H1 (cell line): ENCODE data around the gene C7orf25. TPM values are rescaled to one million over a fixed set of nuclear protein-coding genes. Genes with fewer than 3 reads are reported as not detected.

Source experiments
- CTCF ChIA-PET: fragments of 300-600 bp; sonication (Branson Sonifier 250); formaldehyde crosslinking; loops from one replicate; lab custom pipeline; 2021; ENCODE audit not compliant: partially characterized antibody; lab: Charles Lee
- POLR2A ChIA-PET: fragments of 300-600 bp; sonication (Branson Sonifier 250); formaldehyde crosslinking; loops from one replicate; lab custom pipeline; 2021; ENCODE audit warnings: inconsistent platforms; ENCODE audit not compliant: partially characterized antibody; lab: Charles Lee
- DNase-seq, 2 experiments: peaks; one replicate each; pipeline versions ENCODE4 v3.0.0 to v3.0.0-alpha.2; 2010 to 2022; ENCODE audit warnings: low spot score in 2 of 2, low read depth in 1 of 2, mixed read lengths in 1 of 2
- FAIRE-seq: peaks from 2 replicates; lab custom pipeline; 2011; peaks lifted over from hg19 to GRCh38; lab: Jason Lieb, UNC
- H2AFZ ChIP-seq: 2 replicates; pipeline ENCODE4 v1.8.1; 2012; ENCODE audit warnings: low read length, inconsistent platforms
- H2AK5ac ChIP-seq: 2 replicates; pipeline ENCODE4 v1.6.1; 2013; ENCODE audit warnings: low read depth, low read length
- H2BK120ac ChIP-seq: replicated peaks from 2 replicates; pipeline ENCODE3; 2013; ENCODE audit warnings: low read depth, low read length, inconsistent platforms
- H2BK12ac ChIP-seq: 2 replicates; pipeline ENCODE4 v1.6.1; 2013; ENCODE audit warnings: low read depth, low read length
- H2BK15ac ChIP-seq: 2 replicates; pipeline ENCODE4 v1.6.1; 2013; ENCODE audit warnings: low read length
- H2BK20ac ChIP-seq: 2 replicates; pipeline ENCODE4 v1.6.1; 2013; ENCODE audit warnings: low read length
- H2BK5ac ChIP-seq: 2 replicates; pipeline ENCODE4 v1.6.1; 2013; ENCODE audit warnings: low read depth, low read length
- H3K14ac ChIP-seq: 2 replicates; pipeline ENCODE4 v1.6.1; 2013; ENCODE audit warnings: inconsistent platforms; ENCODE audit not compliant: insufficient read length
- H3K18ac ChIP-seq: 2 replicates; pipeline ENCODE4 v1.6.1; 2013; ENCODE audit warnings: low read length; ENCODE audit errors: extremely low read depth
- H3K23ac ChIP-seq: 2 replicates; pipeline ENCODE4 v1.6.1; 2013; ENCODE audit warnings: inconsistent platforms; ENCODE audit not compliant: insufficient read length
- H3K23me2 ChIP-seq: 2 replicates; pipeline ENCODE4 v1.6.1; 2013; ENCODE audit warnings: low read depth, low read length
- H3K27ac ChIP-seq: 2 replicates; pipeline ENCODE4 v1.6.1; 2011; ENCODE audit warnings: low read depth, low read length, inconsistent platforms
- H3K27me3 ChIP-seq, 4 experiments: replicated peaks in 1 of 4; 1 replicate in 1 of 4; 2 replicates in 3 of 4; pipeline versions ENCODE4 v1.6.1 to v1.8.1; 2011 to 2013; ENCODE audit warnings: low read length in 3 of 4, mild to moderate bottlenecking in 3 of 4, inconsistent platforms in 2 of 4, mixed read lengths in 2 of 4, moderate library complexity in 1 of 4; ENCODE audit not compliant: control insufficient read depth in 3 of 4, insufficient read depth in 3 of 4; ENCODE audit errors: extremely low read depth in 1 of 4
- H3K36me3 ChIP-seq, 4 experiments: 2 replicates each; pipeline versions ENCODE4 v1.6.1 to v1.8.1; 2011 to 2013; ENCODE audit warnings: mild to moderate bottlenecking in 4 of 4, low read length in 3 of 4, moderate library complexity in 2 of 4, control low read depth in 1 of 4, inconsistent platforms in 1 of 4; ENCODE audit not compliant: insufficient read depth in 4 of 4, control insufficient read depth in 2 of 4
- H3K4ac ChIP-seq: replicated peaks from 2 replicates; pipeline ENCODE3; 2013; ENCODE audit warnings: low read length, low read depth, mixed read lengths, inconsistent platforms; ENCODE audit not compliant: insufficient read length
- H3K4me1 ChIP-seq, 4 experiments: replicated peaks in 1 of 4; 1 replicate in 1 of 4; 2 replicates in 3 of 4; pipeline versions ENCODE4 v1.6.1 to v1.8.1; 2011 to 2013; ENCODE audit warnings: low read length in 3 of 4, inconsistent platforms in 2 of 4, mixed read lengths in 1 of 4; ENCODE audit not compliant: insufficient read depth in 4 of 4, control insufficient read depth in 3 of 4
- H3K4me2 ChIP-seq, 2 experiments: 2 replicates each; pipeline versions ENCODE4 v1.6.1 to v1.8.1; 2011 to 2013; ENCODE audit warnings: low read depth in 2 of 2, low read length in 2 of 2, control low read depth in 1 of 2, inconsistent platforms in 1 of 2, mild to moderate bottlenecking in 1 of 2; ENCODE audit not compliant: insufficient read depth in 1 of 2
- H3K4me3 ChIP-seq, 4 experiments: fragments of 200-600, 300-600 bp in 1 of 4; sonication (generic), shearing (Covaris generic), sonication (Bioruptor Twin) in 1 of 4; 2 replicates each; pipeline versions ENCODE4 v1.5.1 to v1.8.1; 2011 to 2016; ENCODE audit warnings: low read length in 4 of 4, low read depth in 3 of 4, control low read depth in 2 of 4, inconsistent platforms in 2 of 4, mild to moderate bottlenecking in 2 of 4, mixed read lengths in 1 of 4, moderate library complexity in 1 of 4; ENCODE audit not compliant: insufficient read depth in 2 of 4; ENCODE audit errors: extremely low read depth in 1 of 4
- H3K56ac ChIP-seq: replicated peaks from 2 replicates; pipeline ENCODE3; 2013; ENCODE audit warnings: low read depth, mild to moderate bottlenecking, mixed read lengths, low read length, inconsistent platforms; ENCODE audit not compliant: insufficient read length
- H3K79me1 ChIP-seq: 2 replicates; pipeline ENCODE4 v1.6.1; 2013; ENCODE audit warnings: low read depth, low read length, control low read depth
- H3K79me2 ChIP-seq, 2 experiments: 2 replicates each; pipeline versions ENCODE4 v1.6.1 to v1.8.1; 2012 to 2013; ENCODE audit warnings: low read length in 2 of 2, mild to moderate bottlenecking in 2 of 2, inconsistent platforms in 1 of 2; ENCODE audit not compliant: insufficient read depth in 2 of 2, control insufficient read depth in 1 of 2
- H3K9ac ChIP-seq, 4 experiments: replicated peaks in 1 of 4; 1 replicate in 1 of 4; 2 replicates in 3 of 4; pipeline versions ENCODE4 v1.6.1 to v1.8.1; 2011 to 2013; ENCODE audit warnings: low read depth in 3 of 4, low read length in 3 of 4, control low read depth in 2 of 4, mild to moderate bottlenecking in 2 of 4, moderate library complexity in 2 of 4, inconsistent platforms in 1 of 4; ENCODE audit errors: extremely low read depth in 1 of 4
- H3K9me3 ChIP-seq, 2 experiments: 2 replicates each; pipeline versions ENCODE4 v1.6.1 to v1.8.1; 2012 to 2013; ENCODE audit warnings: mild to moderate bottlenecking in 2 of 2, moderate library complexity in 2 of 2, control low read depth in 1 of 2, inconsistent platforms in 1 of 2, low read depth in 1 of 2, low read length in 1 of 2, mixed read lengths in 1 of 2; ENCODE audit not compliant: insufficient read depth in 2 of 2
- H4K20me1 ChIP-seq, 2 experiments: replicated peaks in 1 of 2; 2 replicates each; pipeline versions ENCODE3 to v1.8.1; 2011 to 2013; ENCODE audit warnings: inconsistent platforms in 2 of 2, low read length in 2 of 2, mild to moderate bottlenecking in 1 of 2; ENCODE audit not compliant: insufficient read depth in 2 of 2, control insufficient read depth in 1 of 2
- H4K5ac ChIP-seq: 2 replicates; pipeline ENCODE4 v1.6.1; 2013; ENCODE audit warnings: low read length, low read depth, mixed read lengths, inconsistent platforms; ENCODE audit not compliant: insufficient read length
- H4K8ac ChIP-seq: 2 replicates; pipeline ENCODE4 v1.8.0; 2013; ENCODE audit warnings: mild to moderate bottlenecking, moderate library complexity, low read length, inconsistent platforms; ENCODE audit not compliant: insufficient read depth; ENCODE audit errors: extremely low read depth
- H4K91ac ChIP-seq: replicated peaks from 2 replicates; pipeline ENCODE3; 2013; ENCODE audit warnings: low read length, mixed read lengths, inconsistent platforms; ENCODE audit not compliant: insufficient read length
- ASH2L ChIP-seq: fragments of 200-600, 300-600 bp; sonication (generic); IDR thresholded peaks from one replicate; pipeline ENCODE4 v1.7.1; 2017; ENCODE audit warnings: low read length
- BCL11A ChIP-seq, 2 experiments: IDR thresholded peaks; one replicate each; pipeline ENCODE4 v1.6.1; 2011; ENCODE audit warnings: low read depth in 2 of 2, low read length in 2 of 2, mild to moderate bottlenecking in 2 of 2
- BRCA1 ChIP-seq: IDR thresholded peaks from 2 replicates; pipeline ENCODE4 v1.6.1; 2012; ENCODE audit warnings: low read depth, low read length, improper control_type of control experiment
- CBX5 ChIP-seq: fragments of 300-800, 300-1000 bp; sonication (generic); IDR thresholded peaks from 2 replicates; pipeline ENCODE4 v1.7.1; 2016; ENCODE audit warnings: antibody characterized with exemption, low read length, low read depth
- CREB1 ChIP-seq: IDR thresholded peaks from 2 replicates; pipeline ENCODE4 v1.6.1; 2012; ENCODE audit warnings: inconsistent platforms
- GTF2F1 ChIP-seq: IDR thresholded peaks from 2 replicates; pipeline ENCODE4 v1.6.1; 2012; ENCODE audit warnings: low read depth, low read length, improper control_type of control experiment, borderline replicate concordance
- JUND ChIP-seq: IDR thresholded peaks from 2 replicates; pipeline ENCODE4 v1.6.1; 2011; ENCODE audit warnings: mild to moderate bottlenecking, improper control_type of control experiment, low read length
- KDM5A ChIP-seq: fragments of 200-600 bp; IDR thresholded peaks from 2 replicates; pipeline ENCODE4 v1.7.1; 2012; ENCODE audit warnings: mild to moderate bottlenecking, low read length, inconsistent platforms, mixed read lengths
- MAFK ChIP-seq: IDR thresholded peaks from 2 replicates; pipeline ENCODE4 v1.6.1; 2012; ENCODE audit warnings: low read depth, mild to moderate bottlenecking, improper control_type of control experiment, low read length
- MAX ChIP-seq: IDR thresholded peaks from 2 replicates; pipeline ENCODE4 v1.6.1; 2012; ENCODE audit warnings: inconsistent platforms
- RNF2 ChIP-seq: fragments of 200-900, 300-1000 bp; sonication (generic); IDR thresholded peaks from 2 replicates; pipeline ENCODE4 v1.7.1; 2016; ENCODE audit warnings: borderline replicate concordance, low read depth, mild to moderate bottlenecking, antibody characterized with exemption, low read length; ENCODE audit not compliant: poor library complexity, severe bottlenecking; ENCODE audit errors: missing control alignments
- SAP30 ChIP-seq: fragments of 300-600 bp; sonication (generic); IDR thresholded peaks from 2 replicates; pipeline ENCODE4 v1.7.1; 2012; ENCODE audit warnings: low read length, moderate library complexity, mild to moderate bottlenecking, inconsistent platforms; ENCODE audit not compliant: insufficient read depth, insufficient replicate concordance
- SP1 ChIP-seq: IDR thresholded peaks from 2 replicates; pipeline ENCODE4 v1.6.1; 2011; ENCODE audit warnings: low read depth, low read length
- TAF7 ChIP-seq: optimal IDR thresholded peaks from 2 replicates; pipeline ENCODE3; 2011; ENCODE audit warnings: low read depth, mild to moderate bottlenecking, inconsistent platforms, low read length, moderate library complexity, borderline replicate concordance
- polyA plus RNA-seq, 7 experiments: library from polyadenylated mRNA; depleted of rRNA in 3 of 7; stranded (reverse) in 5 of 7; unstranded in 2 of 7; fragments of >200 nt in 5 of 7; fragments of 200-250 nt in 2 of 7; gene quantifications; 1 replicate in 5 of 7; 2 replicates in 1 of 7; 4 replicates in 1 of 7; pipeline versions ENCODE4 v1.2.1 to v1.2.3, GENCODE V29; 2011 to 2013; ENCODE audit warnings: missing spikeins in 2 of 7, mixed read lengths in 2 of 7
- total RNA-seq: library from RNA; stranded (reverse); fragmentation: NEBNext Ultra II Directional; extraction: Animal tissue kit (Norgen Biotek cat#: 25700); gene quantifications from 2 replicates; pipeline ENCODE4 v1.2.1, GENCODE V29; 2021

C7orf25 gene
- total and polyA plus RNA-seq, 2 of the 8 experiments (the other 6 are each of a cell fraction or from before 2014, with no cell fraction given), result 0.70 to 4.5 TPM

GRCh38 chr7:42907316-42907715 is 4.6 kb downstream of the C7orf25 start:
- DNase-seq, result no peak
- no peak overlapping the region for H2BK12ac ChIP-seq
- CTCF ChIA-PET, result no interaction called here
- no peak for TF ChIP-seq SAP30
- TF ChIP-seq RNF2, result no peak
- TF ChIP-seq TAF7, result no peak
- TF ChIP-seq SP1, result no peak
- TF ChIP-seq JUND, result no peak
- no peak for TF ChIP-seq CBX5
- TF ChIP-seq GTF2F1, result no peak
- TF ChIP-seq MAX, result no peak
- no peak for TF ChIP-seq BCL11A (IDR thresholded peaks at IDR 0.05; ENCODE audit: low read depth in 2 of 2, low read length in 2 of 2)
- no peak for TF ChIP-seq MAFK
- TF ChIP-seq CREB1, result no peak
- no peak for TF ChIP-seq KDM5A
- TF ChIP-seq BRCA1, result no peak
- TF ChIP-seq ASH2L, result no peak

More at GRCh38 chr7:42907316-42907715, 4.6 kb downstream of the C7orf25 start:
- peaks cover 0 to 6% (median 3%) of the 10 kb centered on the region in 4 experiments; a peak in 5 of 7 replicates for H3K4me1 ChIP-seq
- no peaks in the 10 kb centered on the region for H3K9me3 ChIP-seq
- H3K79me1 ChIP-seq, result peaks cover 4% of the 10 kb centered on the region; the same call in 1 of the 2 replicates
- no peak overlapping the region for H2BK5ac ChIP-seq
- no peak overlapping the region for H3K9ac ChIP-seq
- no peaks in the 10 kb centered on the region; a peak in 1 of 8 replicates for H3K36me3 ChIP-seq
- H3K23me2 ChIP-seq, result peaks cover 2% of the 10 kb centered on the region; the same call in 1 of the 2 replicates
- no peak for FAIRE-seq
- H3K56ac ChIP-seq, result no peak overlapping the region
- no peak overlapping the region for H3K14ac ChIP-seq
- no peak overlapping the region for H3K23ac ChIP-seq
- no peak overlapping the region for H4K5ac ChIP-seq
- H3K4me2 ChIP-seq, result no peak overlapping the region
- H2BK120ac ChIP-seq, result no peak overlapping the region
- no peak overlapping the region for H4K91ac ChIP-seq
- H2BK15ac ChIP-seq, result no peak overlapping the region
- H4K8ac ChIP-seq, result no peak overlapping the region
- no peak overlapping the region for H2BK20ac ChIP-seq
- H2AK5ac ChIP-seq, result no peak overlapping the region
- no peak overlapping the region for H2AFZ ChIP-seq
- no peak overlapping the region for H3K27ac ChIP-seq
- H4K20me1 ChIP-seq, result no peaks in the 10 kb centered on the region
- H3K27me3 ChIP-seq, result no peaks in the 10 kb centered on the region
- H3K18ac ChIP-seq, result no peak overlapping the region
- no peak overlapping the region for H3K4ac ChIP-seq
- POLR2A ChIA-PET, result interaction anchor here (2.0 kb wide), 1 partner anchor 19 kb away, joined by 8 read pairs; no protein-coding TSS in a partner anchor
- H3K4me3 ChIP-seq, result no peak overlapping the region
- peaks cover 0 to 10% of the 10 kb centered on the region in 2 experiments; a peak in 2 of 4 replicates for H3K79me2 ChIP-seq
